ENCODE data around the gene SNAP47. TPM values are rescaled to one million over a fixed set of nuclear protein-coding genes. Genes with fewer than 3 reads are reported as not detected.

The SNAP47 gene
- total and polyA plus RNA-seq, 2 donors (not counting 3 experiments of a cell fraction or from before 2014, with no cell fraction given): 24.0 to 32.7 TPM

DNA sequence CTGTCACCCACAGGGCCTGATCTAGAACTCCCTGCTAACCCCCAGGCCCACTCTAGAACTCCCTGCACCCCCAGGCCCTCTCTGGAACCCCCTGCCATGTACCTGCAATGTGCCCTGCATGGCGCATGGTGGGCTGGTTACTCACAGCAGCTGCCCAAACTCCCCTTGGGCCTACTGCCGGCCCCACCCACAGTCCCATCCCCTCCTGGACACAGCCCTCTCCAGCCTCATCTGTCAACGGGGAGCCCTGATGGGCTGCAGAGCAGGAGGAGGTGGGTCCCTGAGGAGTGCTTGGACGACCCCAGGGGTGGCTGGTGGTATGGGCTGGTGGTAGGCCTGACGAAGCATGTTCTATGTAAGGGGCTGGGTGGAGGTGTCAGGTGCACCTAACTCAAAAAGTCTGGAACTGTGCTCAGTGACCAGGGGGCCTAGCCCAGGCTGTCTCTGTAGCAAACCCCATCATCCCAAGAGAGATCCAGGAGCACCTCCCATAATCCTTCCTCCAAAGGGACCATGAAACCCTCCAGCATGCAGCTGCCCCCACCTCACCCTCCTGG lies 61.2 kb downstream of the SNAP47 start:
- H4K20me1 ChIP-seq (replicated peaks; ENCODE audit: control insufficient read depth, extremely low read depth, insufficient read depth, low read length): no peaks in the 10 kb centered on the region
- ChIA-PET POLR2A (no interaction called here), CTCF (no interaction called here)
- no peaks in the 10 kb centered on the region for H3K27me3 ChIP-seq (ENCODE audit: control insufficient read depth in 2 of 2, insufficient read depth in 2 of 2, low read length in 2 of 2)
- no peaks in the 10 kb centered on the region for H3K36me3 ChIP-seq (ENCODE audit: control insufficient read depth in 2 of 2, extremely low read depth in 1 of 2, insufficient read depth in 2 of 2, low read length in 2 of 2)
- H2AFZ ChIP-seq (ENCODE audit: low read depth, low read length): no peak overlapping the region
- no peaks in the 10 kb centered on the region for H3K79me2 ChIP-seq (ENCODE audit: control insufficient read depth, insufficient read depth, low read length)
- dilution Hi-C loops (cut with MboI; ENCODE audit: extremely low pct_ligation_motif_present, low sequenced_read_pairs): no loop called here
- no peak for DNase-seq (ENCODE audit: low read depth, low spot score)
- TF ChIP-seq GATA2 (IDR thresholded peaks at IDR 0.05; ENCODE audit: insufficient read depth, insufficient read length, low read depth, low read length): no peak
- no peak for TF ChIP-seq POLR2AphosphoS5 (IDR thresholded peaks at IDR 0.05; ENCODE audit: insufficient read depth, low read depth, low read length)
- no peak for TF ChIP-seq MYC (IDR thresholded peaks at IDR 0.05; ENCODE audit: low read depth, low read length)
- TF ChIP-seq FOS (IDR thresholded peaks at IDR 0.05; ENCODE audit: borderline replicate concordance, insufficient read depth, low read length): no peak
- no peak for TF ChIP-seq JUN (IDR thresholded peaks at IDR 0.05; ENCODE audit: borderline replicate concordance, insufficient read depth, insufficient read length, low read depth)
- TF ChIP-seq, protein P1, sequence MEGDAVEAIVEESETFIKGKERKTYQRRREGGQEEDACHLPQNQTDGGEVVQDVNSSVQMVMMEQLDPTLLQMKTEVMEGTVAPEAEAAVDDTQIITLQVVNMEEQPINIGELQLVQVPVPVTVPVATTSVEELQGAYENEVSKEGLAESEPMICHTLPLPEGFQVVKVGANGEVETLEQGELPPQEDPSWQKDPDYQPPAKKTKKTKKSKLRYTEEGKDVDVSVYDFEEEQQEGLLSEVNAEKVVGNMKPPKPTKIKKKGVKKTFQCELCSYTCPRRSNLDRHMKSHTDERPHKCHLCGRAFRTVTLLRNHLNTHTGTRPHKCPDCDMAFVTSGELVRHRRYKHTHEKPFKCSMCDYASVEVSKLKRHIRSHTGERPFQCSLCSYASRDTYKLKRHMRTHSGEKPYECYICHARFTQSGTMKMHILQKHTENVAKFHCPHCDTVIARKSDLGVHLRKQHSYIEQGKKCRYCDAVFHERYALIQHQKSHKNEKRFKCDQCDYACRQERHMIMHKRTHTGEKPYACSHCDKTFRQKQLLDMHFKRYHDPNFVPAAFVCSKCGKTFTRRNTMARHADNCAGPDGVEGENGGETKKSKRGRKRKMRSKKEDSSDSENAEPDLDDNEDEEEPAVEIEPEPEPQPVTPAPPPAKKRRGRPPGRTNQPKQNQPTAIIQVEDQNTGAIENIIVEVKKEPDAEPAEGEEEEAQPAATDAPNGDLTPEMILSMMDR (IDR thresholded peaks at IDR 0.05; ENCODE audit: extremely low read depth in 1 of 2, insufficient read depth in 1 of 2, low read depth in 1 of 2, low read length in 2 of 2): no peak
- no peak for TF ChIP-seq EZH2 (IDR thresholded peaks at IDR 0.05; ENCODE audit: borderline replicate concordance, low read depth, low read length, severe bottlenecking)
- TF ChIP-seq POLR2A (IDR thresholded peaks at IDR 0.05; ENCODE audit: low read depth, low read length): no peak
- TF ChIP-seq, protein P2, sequence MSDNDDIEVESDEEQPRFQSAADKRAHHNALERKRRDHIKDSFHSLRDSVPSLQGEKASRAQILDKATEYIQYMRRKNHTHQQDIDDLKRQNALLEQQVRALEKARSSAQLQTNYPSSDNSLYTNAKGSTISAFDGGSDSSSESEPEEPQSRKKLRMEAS (IDR thresholded peaks at IDR 0.05; ENCODE audit: insufficient read depth, insufficient read length): no peak
- H3K4me2 ChIP-seq (ENCODE audit: insufficient read depth, low read length): no peak overlapping the region
- H3K9me1 ChIP-seq (replicated peaks; ENCODE audit: control insufficient read depth, extremely low read depth, insufficient read depth, low read length): no peaks in the 10 kb centered on the region
- no TSS peak for BruUV-seq (replicated peaks)
- intact Hi-C loops (cut with micrococcal nuclease): no loop called here
- H3K27ac ChIP-seq (ENCODE audit: insufficient read depth, low read depth, low read length): no peak overlapping the region
- no peak for FAIRE-seq
- no peaks in the 10 kb centered on the region for H3K9me3 ChIP-seq (replicated peaks; ENCODE audit: control insufficient read depth, insufficient read depth, low read length)
- no peaks in the 10 kb centered on the region for H3K4me1 ChIP-seq (ENCODE audit: control insufficient read depth, extremely low read depth, insufficient read depth, low read length)
- H3K9ac ChIP-seq (replicated peaks; ENCODE audit: extremely low read depth, insufficient read depth, low read length): no peak overlapping the region
- no peak overlapping the region for H3K4me3 ChIP-seq (replicated peaks in 1 of 3; ENCODE audit: insufficient read depth in 1 of 3, low read depth in 1 of 3, low read length in 3 of 3)

Data from endothelial cell of umbilical vein (primary cell).